HUES64 (cell line): ENCODE data around the gene MRPS27.
"Not testable (repeated sequence)": the region's sequence is repeated elsewhere in the genome, so short reads cannot be mapped to it uniquely, and the experiment has no call there.

Source experiments
- H3K27ac ChIP-seq: 2 replicates; pipeline ENCODE4 v1.7.0; 2013; ENCODE audit warnings: low read depth, low read length, inconsistent platforms
- H3K27me3 ChIP-seq: 2 replicates; pipeline ENCODE4 v1.6.1; 2013; ENCODE audit warnings: mild to moderate bottlenecking, low read length; ENCODE audit not compliant: insufficient read depth
- H3K36me3 ChIP-seq: 2 replicates; pipeline ENCODE4 v1.6.1; 2013; ENCODE audit warnings: mild to moderate bottlenecking, low read length; ENCODE audit not compliant: insufficient read depth
- H3K4me1 ChIP-seq: 2 replicates; pipeline ENCODE4 v1.6.1; 2013; ENCODE audit warnings: mild to moderate bottlenecking, low read length, moderate library complexity; ENCODE audit not compliant: insufficient read depth
- H3K4me3 ChIP-seq: 2 replicates; pipeline ENCODE4 v1.5.1; 2013; ENCODE audit warnings: mild to moderate bottlenecking, low read length, moderate library complexity
- H3K9ac ChIP-seq: 2 replicates; pipeline ENCODE4 v1.6.1; 2013; ENCODE audit warnings: mild to moderate bottlenecking, low read depth, low read length
- H3K9me3 ChIP-seq: 2 replicates; pipeline ENCODE4 v1.6.1; 2013; ENCODE audit warnings: low read depth, low read length; ENCODE audit not compliant: insufficient read depth
- WGBS: fragments of 150-250, 120-280 bp; methylation state at CpG from one replicate; pipeline ENCODE4 v1.1.7; 2013; ENCODE audit warnings: missing lambda C conversion rate; 5-methylcytosine and 5-hydroxymethylcytosine counted together

Gene MRPS27

DNA sequence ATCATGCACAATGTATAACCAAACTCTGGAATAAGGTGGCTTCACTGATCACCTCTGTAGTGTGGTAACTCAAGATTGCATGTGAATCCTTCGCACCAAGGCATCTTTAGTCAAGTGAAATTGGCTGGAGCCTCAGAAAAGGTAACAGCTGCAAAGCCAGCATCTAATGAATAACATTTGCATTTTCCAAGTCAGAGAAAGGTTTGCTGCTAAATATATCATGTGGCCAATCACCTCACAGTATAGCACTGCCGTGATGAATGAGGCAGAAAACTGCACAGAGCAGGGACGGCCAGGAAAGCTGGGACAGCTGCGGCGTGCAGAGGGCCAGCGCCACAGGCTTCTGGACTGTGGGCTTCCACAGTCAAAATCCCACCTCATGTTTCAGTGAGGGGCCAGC, 18.5 kb downstream of the MRPS27 start:
- 80% methylated on average over 6 of the region's 6 CpGs for WGBS
- peak overlapping the region; percentile 85 for H3K27ac ChIP-seq
- H3K27me3 ChIP-seq, result no peaks in the 10 kb centered on the region
- peaks cover 47% of the 10 kb centered on the region for H3K4me1 ChIP-seq
- H3K4me3 ChIP-seq, result no peak overlapping the region
- H3K9ac ChIP-seq, result peak overlapping the region; percentile 56; the same call in 1 of the 2 replicates
- H3K36me3 ChIP-seq, result peaks cover 19% of the 10 kb centered on the region
- H3K9me3 ChIP-seq, result no peaks in the 10 kb centered on the region

DNA sequence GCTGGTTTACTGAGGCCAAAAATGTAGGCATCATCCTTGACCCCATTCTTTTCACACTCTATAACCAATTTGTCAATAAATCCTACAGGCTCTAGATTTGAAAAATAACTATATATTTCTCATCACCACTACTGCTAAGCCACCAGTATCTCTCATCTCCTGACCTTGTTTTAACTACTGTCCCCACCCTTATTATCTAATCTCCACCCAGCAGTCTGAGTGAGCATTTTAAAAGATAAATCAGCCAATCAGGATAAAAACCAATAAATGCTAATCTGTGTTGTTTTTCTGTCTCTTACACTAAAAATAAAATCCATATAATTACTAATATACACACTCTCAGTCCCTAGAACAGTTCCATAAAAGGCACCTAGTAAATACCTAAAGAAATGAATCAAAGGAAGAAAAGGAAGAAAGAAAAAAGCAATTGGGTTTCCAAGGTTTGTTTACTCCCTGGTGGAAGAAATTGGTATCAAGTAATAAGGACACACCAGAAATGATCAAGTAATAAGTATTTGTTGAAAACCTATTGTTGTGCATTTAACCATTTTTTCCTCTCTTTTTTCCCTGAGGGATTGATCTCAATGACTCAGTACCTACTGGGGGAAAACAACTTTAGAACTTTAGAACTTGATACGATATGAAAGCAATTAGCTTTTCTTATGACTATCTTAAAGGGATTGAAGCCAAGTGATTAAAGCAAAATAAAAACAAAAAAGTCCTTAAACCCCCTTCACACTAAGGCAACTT, 19.3 kb downstream of the MRPS27 start:
- H3K4me3 ChIP-seq, result no peak overlapping the region
- H3K27me3 ChIP-seq, result no peaks in the 10 kb centered on the region
- H3K27ac ChIP-seq, result peak overlapping the region; percentile 85
- 100% methylated on average over 1 of the region's 1 CpG for WGBS
- H3K4me1 ChIP-seq, result peaks cover 39% of the 10 kb centered on the region
- H3K36me3 ChIP-seq, result peaks cover 25% of the 10 kb centered on the region
- H3K9me3 ChIP-seq, result no peaks in the 10 kb centered on the region
- peak overlapping the region; percentile 56; the same call in 1 of the 2 replicates for H3K9ac ChIP-seq

DNA sequence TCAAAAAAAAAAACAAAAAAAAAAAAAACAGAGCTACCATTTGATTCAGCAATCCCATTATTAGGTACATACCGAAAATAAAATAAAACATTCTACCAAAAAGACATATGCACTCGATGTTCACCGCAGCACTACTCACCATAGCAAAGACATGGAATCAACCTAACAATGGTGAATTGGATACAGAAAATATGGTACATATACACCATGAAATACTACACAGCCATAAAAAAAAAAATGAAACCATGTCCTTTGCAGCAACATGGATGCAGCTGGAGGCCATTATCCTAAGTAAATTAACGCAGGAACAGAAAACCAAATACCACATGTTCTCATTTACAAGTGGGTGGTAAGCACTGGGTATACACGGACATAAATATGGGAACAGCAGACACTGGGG, 21.3 kb downstream of the MRPS27 start:
- Histone ChIP-seq H3K9me3 (no peaks in the 10 kb centered on the region), H3K9ac (no peak overlapping the region), H3K36me3 (peaks cover 46% of the 10 kb centered on the region), H3K4me3 (no peak overlapping the region), H3K4me1 (peaks cover 29% of the 10 kb centered on the region), H3K27ac (no peak overlapping the region), H3K27me3 (no peaks in the 10 kb centered on the region)
- 92% methylated on average over 5 of the region's 5 CpGs for WGBS

DNA sequence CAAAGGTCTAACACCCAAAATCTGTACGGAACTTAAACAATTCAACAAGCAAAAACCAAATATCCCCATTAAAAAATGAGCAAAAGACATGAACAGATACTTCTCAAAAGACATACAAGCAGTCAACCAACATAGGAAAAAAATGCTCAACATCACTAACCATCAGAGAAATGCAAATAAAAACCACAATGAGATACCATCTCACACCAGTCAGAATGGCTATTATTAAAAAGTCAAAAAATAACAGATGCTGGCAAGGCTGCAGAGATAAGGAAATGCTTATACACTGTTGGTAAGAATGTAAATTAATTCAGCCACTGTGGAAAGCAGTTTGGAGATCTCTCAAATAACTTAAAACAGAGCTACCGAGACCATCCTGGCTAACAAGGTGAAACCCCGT, 21.9 kb downstream of the MRPS27 start:
- H3K9me3 ChIP-seq, H3K4me3 ChIP-seq, H3K27ac ChIP-seq, H3K9ac ChIP-seq, H3K27me3 ChIP-seq: not testable (repeated sequence)
- WGBS, result 98% methylated on average over 2 of the region's 3 CpGs
- peaks cover 52% of the 10 kb centered on the region for H3K36me3 ChIP-seq
- H3K4me1 ChIP-seq, result peaks cover 27% of the 10 kb centered on the region

DNA sequence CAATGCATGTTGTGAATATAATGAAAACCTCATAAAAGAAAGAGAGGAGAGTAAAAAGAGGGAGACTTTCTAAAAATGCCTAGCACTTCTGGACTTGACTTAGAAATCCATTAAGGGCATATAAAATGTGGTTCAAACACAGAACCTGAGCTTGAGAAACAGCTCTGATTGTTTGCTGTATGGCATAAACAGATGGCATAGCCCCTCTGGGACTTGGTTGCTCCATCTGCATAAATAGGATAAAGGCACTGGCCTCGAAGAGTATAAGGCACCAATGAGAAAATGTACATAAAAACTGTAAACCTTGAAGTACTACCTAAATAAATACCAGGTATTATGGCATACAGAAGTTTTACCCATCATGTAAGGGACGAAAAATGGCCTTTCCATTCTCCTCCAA, 23.8 kb downstream of the MRPS27 start:
- H3K4me1 ChIP-seq, result peaks cover 16% of the 10 kb centered on the region
- no peak overlapping the region for H3K4me3 ChIP-seq
- no peaks in the 10 kb centered on the region for H3K9me3 ChIP-seq
- no peaks in the 10 kb centered on the region for H3K27me3 ChIP-seq
- no peak overlapping the region for H3K9ac ChIP-seq
- WGBS, result 90% methylated on average over 2 of the region's 2 CpGs
- H3K27ac ChIP-seq, result no peak overlapping the region
- peaks cover 61% of the 10 kb centered on the region for H3K36me3 ChIP-seq

DNA sequence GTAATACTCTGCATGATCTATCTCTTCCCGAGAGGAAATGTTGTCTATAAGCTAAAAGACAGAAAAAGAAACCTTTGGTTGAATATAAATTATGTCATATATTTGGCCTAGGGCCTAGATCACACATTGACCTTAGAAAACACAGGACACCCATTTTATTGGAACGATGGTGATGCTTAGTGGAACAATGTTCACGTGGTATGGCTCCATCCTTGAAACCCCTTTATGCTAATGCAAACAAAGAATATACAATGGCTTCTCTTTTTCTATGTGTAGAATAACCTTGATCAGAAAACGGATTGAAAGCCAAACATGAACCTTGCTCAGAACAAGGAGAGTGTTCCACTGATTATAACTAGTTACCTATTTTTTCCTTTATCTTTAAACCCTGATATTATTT, 24.5 kb downstream of the MRPS27 start:
- Histone ChIP-seq H3K27ac (no peak overlapping the region), H3K36me3 (peaks cover 68% of the 10 kb centered on the region), H3K9ac (no peak overlapping the region), H3K4me3 (no peak overlapping the region), H3K4me1 (peaks cover 9% of the 10 kb centered on the region), H3K27me3 (no peaks in the 10 kb centered on the region), H3K9me3 (no peaks in the 10 kb centered on the region)
- WGBS, result 95% methylated on average over 3 of the region's 4 CpGs

DNA sequence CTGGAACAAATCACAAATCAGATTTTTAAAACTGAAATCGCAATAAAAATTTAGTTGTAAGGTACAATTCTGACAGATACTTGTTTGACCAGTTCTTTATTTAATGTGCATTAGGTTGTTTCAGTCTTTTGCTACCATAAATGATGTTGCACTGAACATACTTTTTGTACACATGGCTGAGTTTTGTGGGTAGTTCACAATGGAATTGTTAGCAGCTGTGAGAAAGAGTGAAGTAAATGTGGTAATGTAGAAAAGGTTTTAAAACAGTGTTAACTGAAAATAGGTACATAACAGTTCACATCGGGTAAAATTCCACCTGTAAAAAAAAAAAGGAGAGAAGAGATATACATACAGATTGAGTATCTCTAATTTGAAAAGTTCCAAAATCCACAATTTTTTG, 25.6 kb downstream of the MRPS27 start:
- 94% methylated on average over 1 of the region's 2 CpGs for WGBS
- peaks cover 7% of the 10 kb centered on the region for H3K4me1 ChIP-seq
- no peaks in the 10 kb centered on the region for H3K27me3 ChIP-seq
- no peak overlapping the region for H3K4me3 ChIP-seq
- H3K9me3 ChIP-seq, result no peaks in the 10 kb centered on the region
- H3K9ac ChIP-seq, result no peak overlapping the region
- H3K27ac ChIP-seq, result no peak overlapping the region; the same call in 1 of the 2 replicates
- peaks cover 70% of the 10 kb centered on the region for H3K36me3 ChIP-seq

DNA sequence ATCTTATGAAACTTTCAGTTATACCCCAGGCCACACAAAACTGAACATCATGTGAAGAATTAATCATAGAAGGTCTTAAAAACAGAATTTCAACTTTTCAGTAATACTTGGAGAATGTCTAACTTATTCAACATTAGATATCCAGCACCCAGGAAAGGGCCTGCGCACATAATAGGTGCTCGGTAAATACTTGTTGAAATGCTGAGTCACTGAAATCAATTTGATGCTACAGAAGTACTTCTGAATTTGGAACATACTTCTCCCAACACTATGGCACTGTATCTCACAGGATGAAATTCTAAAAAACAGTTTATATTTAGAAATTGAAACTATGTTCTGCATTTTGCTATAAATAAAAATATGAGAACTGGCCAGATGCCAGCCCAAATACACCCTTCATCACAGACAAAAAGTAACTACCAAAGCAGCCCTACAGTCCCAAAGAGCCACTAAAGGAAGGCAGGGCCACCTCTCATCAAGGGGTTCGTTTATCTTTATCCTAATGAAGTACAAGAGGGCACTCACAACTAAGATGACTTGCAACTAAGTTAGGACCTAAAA, 26.5 kb downstream of the MRPS27 start:
- H3K36me3 ChIP-seq, result peaks cover 77% of the 10 kb centered on the region
- no peaks in the 10 kb centered on the region for H3K9me3 ChIP-seq
- no peaks in the 10 kb centered on the region for H3K27me3 ChIP-seq
- no peak overlapping the region for H3K4me3 ChIP-seq
- peaks cover 7% of the 10 kb centered on the region for H3K4me1 ChIP-seq
- H3K27ac ChIP-seq, result no peak overlapping the region; the same call in 1 of the 2 replicates
- WGBS, result over 99% methylated on average over 3 of the region's 3 CpGs
- no peak overlapping the region for H3K9ac ChIP-seq

DNA sequence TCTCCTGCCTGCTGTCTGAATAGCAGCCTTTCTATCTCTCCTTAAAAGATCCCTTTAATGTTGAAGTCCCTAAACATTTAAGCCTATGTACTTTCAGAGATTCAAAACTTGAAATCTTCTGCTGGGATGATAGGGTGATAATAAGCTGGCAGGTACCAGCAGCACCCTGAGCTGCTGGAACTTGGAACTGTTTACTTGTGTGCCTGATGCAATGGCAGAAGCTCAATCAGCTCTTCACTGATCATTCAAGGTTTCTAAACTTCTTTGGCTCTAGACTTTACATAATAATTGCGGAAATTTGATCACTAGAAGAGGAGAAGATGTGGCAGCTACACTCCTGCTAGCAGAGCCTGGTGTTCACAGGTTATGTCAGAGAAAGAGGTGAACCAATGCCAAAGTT, 27.6 kb downstream of the MRPS27 start:
- no peak overlapping the region for H3K27ac ChIP-seq
- no peaks in the 10 kb centered on the region for H3K9me3 ChIP-seq
- peaks cover 85% of the 10 kb centered on the region for H3K36me3 ChIP-seq
- no peak overlapping the region for H3K4me3 ChIP-seq
- H3K27me3 ChIP-seq, result no peaks in the 10 kb centered on the region
- H3K4me1 ChIP-seq, result peaks cover 7% of the 10 kb centered on the region
- H3K9ac ChIP-seq, result no peak overlapping the region
- 92% methylated on average over 1 of the region's 1 CpG for WGBS

DNA sequence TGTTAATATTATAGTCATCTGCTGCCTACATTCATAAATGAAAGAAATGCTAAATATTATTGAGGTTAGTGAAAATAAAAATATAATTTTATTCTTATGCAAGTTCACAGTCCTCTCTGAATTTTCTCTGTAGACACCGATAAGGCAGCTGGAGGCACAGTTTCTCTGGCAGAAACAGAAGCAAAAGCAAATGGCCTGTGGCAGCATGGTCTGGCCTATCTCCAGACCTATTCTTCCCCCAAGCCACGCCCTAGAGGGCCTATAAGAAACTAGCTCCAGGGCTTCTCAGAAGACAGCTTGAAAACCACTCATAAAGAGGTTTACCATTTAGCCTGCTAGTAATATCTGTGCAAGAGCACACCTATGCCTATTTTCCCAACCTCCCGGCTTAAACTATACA, 28.4 kb downstream of the MRPS27 start:
- Histone ChIP-seq H3K9me3 (no peaks in the 10 kb centered on the region), H3K27ac (no peak overlapping the region), H3K4me1 (peaks cover 7% of the 10 kb centered on the region), H3K9ac (no peak overlapping the region), H3K27me3 (no peaks in the 10 kb centered on the region), H3K36me3 (peaks cover 81% of the 10 kb centered on the region), H3K4me3 (no peak overlapping the region)
- 98% methylated on average over 3 of the region's 3 CpGs for WGBS

DNA sequence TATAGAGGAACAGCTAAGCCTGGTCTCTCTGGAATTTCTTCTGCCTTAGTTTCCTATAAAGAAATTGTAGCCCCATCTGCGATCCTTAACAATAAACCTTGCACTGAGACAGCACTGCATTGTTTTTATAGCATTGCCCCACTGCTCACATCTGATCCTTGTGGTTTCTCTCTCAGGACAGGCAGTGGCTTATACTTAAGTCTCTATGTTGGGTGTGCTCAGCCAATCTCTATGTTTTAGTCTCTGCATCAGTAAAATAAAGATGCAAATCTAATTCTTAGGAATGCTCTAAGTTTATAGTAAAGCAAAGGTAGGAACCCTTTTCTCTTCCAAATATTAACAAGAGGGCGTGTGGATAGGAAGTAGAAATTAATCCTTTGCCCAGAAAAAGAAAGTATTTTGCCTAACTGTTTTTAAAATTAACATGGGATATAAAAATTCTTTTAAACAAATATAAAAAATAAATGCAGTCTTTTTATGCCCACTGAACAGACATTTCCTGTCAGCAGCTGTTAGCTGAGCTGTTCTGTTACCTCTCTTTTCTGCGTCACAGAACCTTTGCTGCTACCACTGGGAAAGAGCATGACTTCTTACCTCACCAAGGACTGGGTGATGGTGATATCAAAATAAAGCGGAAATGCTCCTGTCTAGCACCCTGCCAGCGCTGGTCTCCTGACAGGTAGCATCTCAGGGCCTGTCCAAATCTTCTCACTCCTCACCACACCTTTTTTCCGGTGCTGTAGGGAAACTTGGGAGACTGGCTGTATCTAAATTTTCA, 29.5 kb downstream of the MRPS27 start:
- no peak overlapping the region for H3K9ac ChIP-seq
- WGBS, result 96% methylated on average over 5 of the region's 6 CpGs
- H3K36me3 ChIP-seq, result peaks cover 79% of the 10 kb centered on the region
- H3K4me3 ChIP-seq, result no peak overlapping the region
- H3K27me3 ChIP-seq, result no peaks in the 10 kb centered on the region
- peaks cover 7% of the 10 kb centered on the region for H3K4me1 ChIP-seq
- no peaks in the 10 kb centered on the region for H3K9me3 ChIP-seq
- no peak overlapping the region for H3K27ac ChIP-seq
